Esophagus muscularis mucosa (tissue), 4 donors: Measurements from ENCODE around the gene DGKK. TPM values are rescaled to one million over a fixed set of nuclear protein-coding genes. Genes with fewer than 3 reads are reported as not detected.
"Not testable (repeated sequence)": the region's sequence is repeated elsewhere in the genome, so short reads cannot be mapped to it uniquely, and the experiment has no call there.

Experiments
- DNase-seq: peaks from one replicate; pipeline ENCODE4 v3.0.0-alpha.2; 2017; ENCODE audit errors: extremely low spot score
- H3K27ac ChIP-seq, 4 donors: fragments of 200-600 bp; sonication (generic); replicated peaks in 1 of 4; 1 replicate in 3 of 4; 2 replicates in 1 of 4; pipeline ENCODE4 v1.5.1; 2016 to 2019; ENCODE audit warnings: mild to moderate bottlenecking in 1 of 4
- H3K27me3 ChIP-seq, 4 donors: fragments of 200-600 bp; sonication (generic); one replicate each; pipeline versions ENCODE4 v1.5.1 to v1.6.0; 2016 to 2019
- H3K36me3 ChIP-seq, 4 donors: fragments of 200-600 bp; sonication (generic); one replicate each; pipeline ENCODE4 v1.5.1; 2016 to 2019
- H3K4me1 ChIP-seq, 4 donors: fragments of 200-600 bp; sonication (generic); one replicate each; pipeline ENCODE4 v1.5.1; 2016 to 2019
- H3K4me3 ChIP-seq, 4 donors: fragments of 200-600 bp; sonication (generic); 1 replicate in 2 of 4; 2 replicates in 2 of 4; pipeline ENCODE4 v1.5.1; 2016 to 2019; ENCODE audit warnings: mild to moderate bottlenecking in 4 of 4, moderate library complexity in 1 of 4
- H3K9me3 ChIP-seq, 4 donors: fragments of 200-600 bp; sonication (generic); 1 replicate in 3 of 4; 2 replicates in 1 of 4; pipeline ENCODE4 v1.5.1; 2016 to 2019
- CTCF ChIP-seq, 3 experiments: fragments of 200-600 bp in 2 of 3; fragments of 450-650 bp in 1 of 3; sonication (generic) in 2 of 3; IDR thresholded peaks; one replicate each; pipeline ENCODE4 v1.5.1; 2017 to 2019; ENCODE audit warnings: antibody characterized with exemption in 3 of 3, mild to moderate bottlenecking in 2 of 3, moderate library complexity in 1 of 3
- EP300 ChIP-seq: sonication (generic); formaldehyde crosslinking; IDR thresholded peaks from one replicate; pipeline ENCODE4 v1.6.1; 2017; ENCODE audit warnings: antibody characterized with exemption
- POLR2A ChIP-seq: fragments of 450-650 bp; IDR thresholded peaks from one replicate; pipeline ENCODE4 v1.6.1; 2017; ENCODE audit warnings: antibody characterized with exemption, moderate library complexity, mild to moderate bottlenecking, low read depth
- POLR2AphosphoS5 ChIP-seq, 2 donors: sonication (generic); formaldehyde crosslinking; IDR thresholded peaks; one replicate each; pipeline ENCODE4 v1.6.1; 2017; ENCODE audit warnings: antibody characterized with exemption in 2 of 2
- WGBS: methylation state at CpG from one replicate; pipeline ENCODE4 v1.1.5; 2018; 5-methylcytosine and 5-hydroxymethylcytosine counted together
- intact Hi-C: fragments of 100-400 bp; cut with DNase I; formaldehyde crosslinking; loops from one replicate; pipeline ENCODE4 v1.15.1; 2023
- total RNA-seq, 4 donors: library from RNA; depleted of rRNA; stranded (reverse); fragments of >200 nt; gene quantifications; one replicate each; pipeline versions ENCODE4 v1.1.0 to v1.2.1, GENCODE V29; 2016

Gene DGKK
- total RNA-seq, 4 donors from 2014 or later: not detected

- Histone ChIP-seq H3K36me3 (no peaks in the 10 kb centered on the region), H3K4me1 (no peaks in the 10 kb centered on the region), H3K27me3 (no peaks in the 10 kb centered on the region), H3K9me3 (no peaks in the 10 kb centered on the region), H3K27ac (no peak overlapping the region), H3K4me3 (no peak overlapping the region)
- intact Hi-C loops: no loop called here
- no peak for TF ChIP-seq CTCF (IDR thresholded peaks at IDR 0.05)
- DNase-seq: no peak
Observed at GRCh38 chrX:50343917-50344316, 126.7 kb downstream of the DGKK start.

GRCh38 chrX:50333308-50333707 is 137.3 kb downstream of the DGKK start:
- intact Hi-C loops: no loop called here
- Histone ChIP-seq H3K4me1 (no peaks in the 10 kb centered on the region), H3K27me3 (no peaks in the 10 kb centered on the region), H3K27ac (no peak overlapping the region), H3K4me3 (no peak overlapping the region), H3K9me3 (peaks cover 0 to under 1% (median 0%) of the 10 kb centered on the region in 4 donors), H3K36me3 (no peaks in the 10 kb centered on the region)
- WGBS: 72% methylated on average over 6 of the region's 6 CpGs
- TF ChIP-seq POLR2A (no peak), CTCF (IDR thresholded peaks at IDR 0.05) (no peak), POLR2AphosphoS5 (IDR thresholded peaks at IDR 0.05) (no peak)
- DNase-seq: no peak

- H3K27ac ChIP-seq, H3K9me3 ChIP-seq, H3K4me3 ChIP-seq, H3K27me3 ChIP-seq, intact Hi-C loops, DNase-seq, H3K36me3 ChIP-seq, H3K4me1 ChIP-seq: not testable (repeated sequence)
- 27% methylated on average over 5 of the region's 5 CpGs for WGBS
Observed at GRCh38 chrX:50332668-50333067, 138.0 kb downstream of the DGKK start.

GRCh38 chrX:50327235-50327634 is 143.4 kb downstream of the DGKK start:
- no peaks in the 10 kb centered on the region for H3K36me3 ChIP-seq
- no peaks in the 10 kb centered on the region for H3K4me1 ChIP-seq
- intact Hi-C loops: no loop called here
- TF ChIP-seq CTCF (IDR thresholded peaks at IDR 0.05) (no peak), EP300 (no peak), POLR2AphosphoS5 (IDR thresholded peaks at IDR 0.05) (no peak), POLR2A (no peak)
- no peak overlapping the region for H3K4me3 ChIP-seq
- 60% methylated on average over 2 of the region's 2 CpGs for WGBS
- no peak overlapping the region for H3K27ac ChIP-seq
- H3K27me3 ChIP-seq: no peaks in the 10 kb centered on the region
- H3K9me3 ChIP-seq: peaks cover 0 to 6% (median 0%) of the 10 kb centered on the region in 4 donors
- no peak for DNase-seq
